ENCODE measurements around the gene NR6A1. TPM values are rescaled to one million over a fixed set of nuclear protein-coding genes. Genes with fewer than 3 reads are reported as not detected.

Gene NR6A1
- total and polyA plus RNA-seq, 2 of the 13 experiments (the other 11 are each of a cell fraction or from before 2014, with no cell fraction given), result 28.1 to 31.5 TPM

DNA sequence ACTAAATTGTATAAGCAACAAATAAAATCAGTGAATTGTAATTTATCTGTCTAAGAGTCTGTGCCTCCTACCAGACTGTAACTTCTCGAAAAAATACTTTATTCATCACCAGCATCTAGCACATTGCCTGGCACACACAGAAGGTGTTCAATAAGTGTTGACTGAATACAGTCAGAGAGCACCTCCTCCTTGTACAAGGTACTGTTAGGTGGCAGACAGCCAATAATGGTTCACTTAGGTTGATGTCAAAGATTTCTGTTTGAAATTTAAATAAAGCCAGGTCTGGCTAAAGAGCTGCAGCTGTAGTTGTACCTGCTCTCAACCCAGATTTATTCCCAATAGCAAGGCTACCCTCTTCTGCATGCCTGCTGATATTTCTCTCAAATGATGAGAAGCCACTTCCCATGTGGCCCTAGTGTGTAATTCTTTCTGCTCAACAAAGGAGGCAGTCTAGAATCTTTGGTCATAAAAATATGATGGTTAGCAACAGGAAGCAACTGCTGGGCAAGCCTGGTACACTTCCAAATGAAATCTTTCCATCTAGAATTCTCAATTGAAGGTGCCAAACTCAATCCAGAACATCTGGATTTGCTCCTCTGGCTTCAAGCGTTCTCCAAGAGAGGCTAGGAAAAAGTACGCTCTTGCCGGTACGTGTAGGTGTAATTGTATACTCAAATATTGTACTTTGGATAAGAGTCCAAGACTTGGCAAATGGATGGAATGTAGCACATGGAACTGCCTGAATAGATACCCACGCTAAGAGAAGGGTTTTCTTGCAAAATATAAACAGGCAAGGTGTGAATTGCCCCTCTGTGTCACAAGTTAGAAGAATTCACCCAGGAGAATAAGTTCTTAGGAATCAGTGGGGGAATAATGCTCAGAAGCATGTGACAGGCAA is 95.6 kb downstream of the NR6A1 start:
- H3K4me2 ChIP-seq (ENCODE audit: low read depth, low read length), result no peak overlapping the region
- H3K9ac ChIP-seq (ENCODE audit: insufficient read depth, low read depth, low read length), result no peak overlapping the region
- H3K27me3 ChIP-seq (ENCODE audit: control insufficient read depth in 1 of 2, insufficient read depth in 2 of 2, low read length in 2 of 2), result no peaks in the 10 kb centered on the region
- peaks cover 19% of the 10 kb centered on the region for H3K79me2 ChIP-seq (ENCODE audit: insufficient read depth, low read length)
- 83% methylated on average over 6 of the region's 6 CpGs for whole genome bisulfite sequencing (ENCODE audit: low lambda C conversion rate)
- H3K9me3 ChIP-seq (ENCODE audit: low read length), result no peaks in the 10 kb centered on the region
- no peak overlapping the region for H3K4me3 ChIP-seq (replicated peaks in 1 of 3; ENCODE audit: insufficient read depth in 1 of 3, low read depth in 2 of 3, low read length in 3 of 3)
- ATAC-seq, result no peak
- ChIA-PET CTCF (ENCODE audit: low intra/inter-chr PET ratio, low total read pairs) (no interaction called here), POLR2A (interaction anchor here (1.4 kb wide), 1 partner anchor 16 kb away, joined by 5 read pairs; no protein-coding TSS in a partner anchor)
- no TSS peak for BruUV-seq (replicated peaks)
- no peak overlapping the region for H2AFZ ChIP-seq (ENCODE audit: low read length)
- peaks cover 41% of the 10 kb centered on the region for H3K4me1 ChIP-seq (ENCODE audit: insufficient read depth, low read length)
- H3K27ac ChIP-seq (ENCODE audit: extremely low read length, insufficient read depth, low read length), result no peak overlapping the region
- intact Hi-C loops (cut with micrococcal nuclease; ENCODE audit: unreplicated experiment), result no loop called here
- in situ Hi-C loops (cut with HindIII; ENCODE audit: extremely low pct_ligation_motif_present, low pct_unique_long_range_greater_than_20kb), result no loop called here
- H4K20me1 ChIP-seq (ENCODE audit: insufficient read depth, low read length), result no peaks in the 10 kb centered on the region
- H3K36me3 ChIP-seq (replicated peaks in 1 of 2; ENCODE audit: control insufficient read depth in 1 of 2, insufficient read depth in 2 of 2, low read length in 2 of 2), result peaks cover 0 to 1% of the 10 kb centered on the region in 2 experiments; a peak in 1 of 5 replicates
- no peak for DNase-seq (ENCODE audit: low spot score)
- no peak for FAIRE-seq
- no peak for TF ChIP-seq RFXAP (CRISPR knock-in tag; IDR thresholded peaks at IDR 0.05; ENCODE audit: borderline replicate concordance)

DNA sequence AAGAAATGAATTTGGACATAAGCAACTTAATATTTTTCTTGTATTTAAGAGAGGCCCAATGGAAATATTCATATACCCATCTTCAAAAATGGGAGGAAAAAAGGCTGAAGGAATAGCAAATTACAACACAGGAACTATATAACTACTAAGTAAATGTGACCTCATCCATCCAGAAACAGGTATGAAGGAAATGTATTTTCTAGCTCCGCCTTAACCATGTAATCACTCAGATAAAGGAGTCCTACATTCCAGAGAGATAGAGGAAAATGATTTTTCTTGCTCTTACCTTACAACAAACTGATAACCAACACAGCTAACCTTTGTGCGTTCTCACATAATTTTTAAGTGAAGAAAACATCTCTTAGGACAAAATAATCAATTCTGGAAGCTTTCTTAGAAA is 96.5 kb downstream of the NR6A1 start:
- ChIA-PET POLR2A (interaction anchor here (0.6 to 1.3 kb wide), 2 partner anchors 14 to 16 kb away, joined by 3 read pairs; no protein-coding TSS in a partner anchor), CTCF (ENCODE audit: low intra/inter-chr PET ratio, low total read pairs) (no interaction called here)
- Histone ChIP-seq H3K4me3 (replicated peaks in 1 of 3; ENCODE audit: insufficient read depth in 1 of 3, low read depth in 2 of 3, low read length in 3 of 3) (no peak overlapping the region), H3K9me3 (ENCODE audit: low read length) (no peaks in the 10 kb centered on the region), H2AFZ (ENCODE audit: low read length) (no peak overlapping the region), H3K27me3 (ENCODE audit: control insufficient read depth in 1 of 2, insufficient read depth in 2 of 2, low read length in 2 of 2) (no peaks in the 10 kb centered on the region), H3K9ac (ENCODE audit: insufficient read depth, low read depth, low read length) (no peak overlapping the region), H3K79me2 (ENCODE audit: insufficient read depth, low read length) (peaks cover 17% of the 10 kb centered on the region), H3K4me2 (ENCODE audit: low read depth, low read length) (no peak overlapping the region), H3K36me3 (replicated peaks in 1 of 2; ENCODE audit: control insufficient read depth in 1 of 2, insufficient read depth in 2 of 2, low read length in 2 of 2) (peaks cover 0 to 1% of the 10 kb centered on the region in 2 experiments; a peak in 1 of 5 replicates), H4K20me1 (ENCODE audit: insufficient read depth, low read length) (no peaks in the 10 kb centered on the region), H3K27ac (ENCODE audit: extremely low read length, insufficient read depth, low read length) (no peak overlapping the region), H3K4me1 (ENCODE audit: insufficient read depth, low read length) (peaks cover 41% of the 10 kb centered on the region)
- FAIRE-seq, result no peak
- in situ Hi-C loops (cut with HindIII; ENCODE audit: extremely low pct_ligation_motif_present, low pct_unique_long_range_greater_than_20kb), result no loop called here
- WGBS (ENCODE audit: low lambda C conversion rate), result 98% methylated on average over 2 of the region's 2 CpGs
- no peak for DNase-seq (ENCODE audit: low spot score)
- TF ChIP-seq ZNF33A (CRISPR knock-in tag; IDR thresholded peaks at IDR 0.05; ENCODE audit: borderline replicate concordance) (no peak), ZNF101 (CRISPR knock-in tag; IDR thresholded peaks at IDR 0.05; ENCODE audit: borderline replicate concordance, low read depth) (no peak), ZNF672 (CRISPR knock-in tag; IDR thresholded peaks at IDR 0.05) (no peak), SOX5 (CRISPR knock-in tag; IDR thresholded peaks at IDR 0.05; ENCODE audit: borderline replicate concordance) (no peak), ZNF552 (CRISPR knock-in tag; IDR thresholded peaks at IDR 0.05; ENCODE audit: borderline replicate concordance) (no peak), NR2F6 (IDR thresholded peaks at IDR 0.05) (no peak), NR2F6 (CRISPR knock-in tag; IDR thresholded peaks at IDR 0.05) (no peak)
- TF ChIP-seq, protein P1, sequence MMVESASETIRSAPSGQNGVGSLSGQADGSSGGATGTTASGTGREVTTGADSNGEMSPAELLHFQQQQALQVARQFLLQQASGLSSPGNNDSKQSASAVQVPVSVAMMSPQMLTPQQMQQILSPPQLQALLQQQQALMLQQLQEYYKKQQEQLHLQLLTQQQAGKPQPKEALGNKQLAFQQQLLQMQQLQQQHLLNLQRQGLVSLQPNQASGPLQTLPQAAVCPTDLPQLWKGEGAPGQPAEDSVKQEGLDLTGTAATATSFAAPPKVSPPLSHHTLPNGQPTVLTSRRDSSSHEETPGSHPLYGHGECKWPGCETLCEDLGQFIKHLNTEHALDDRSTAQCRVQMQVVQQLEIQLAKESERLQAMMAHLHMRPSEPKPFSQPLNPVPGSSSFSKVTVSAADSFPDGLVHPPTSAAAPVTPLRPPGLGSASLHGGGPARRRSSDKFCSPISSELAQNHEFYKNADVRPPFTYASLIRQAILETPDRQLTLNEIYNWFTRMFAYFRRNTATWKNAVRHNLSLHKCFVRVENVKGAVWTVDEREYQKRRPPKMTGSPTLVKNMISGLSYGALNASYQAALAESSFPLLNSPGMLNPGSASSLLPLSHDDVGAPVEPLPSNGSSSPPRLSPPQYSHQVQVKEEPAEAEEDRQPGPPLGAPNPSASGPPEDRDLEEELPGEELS (CRISPR knock-in tag; IDR thresholded peaks at IDR 0.05), result no peak
- TF ChIP-seq, protein P2, sequence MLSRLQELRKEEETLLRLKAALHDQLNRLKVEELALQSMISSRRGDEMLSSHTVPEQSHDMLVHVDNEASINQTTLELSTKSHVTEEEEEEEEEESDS (CRISPR knock-in tag; IDR thresholded peaks at IDR 0.05; ENCODE audit: borderline replicate concordance), result no peak
- no peak for ATAC-seq
- BruUV-seq (replicated peaks), result no TSS peak
- intact Hi-C loops (cut with micrococcal nuclease; ENCODE audit: unreplicated experiment), result no loop called here
